HG02798 (cell line): Measurements from ENCODE around the gene B9D1.
A peak's percentile ranks its signal among the peaks of the same experiment; 100 is the strongest.

Experiments
- ATAC-seq: cut with Tn5 transposase; IDR thresholded peaks from one replicate; pipeline ENCODE4 v1.9.1; 2021; ENCODE audit warnings: mild to moderate bottlenecking; ENCODE audit not compliant: unreplicated experiment, poor library complexity

The B9D1 gene

GRCh38 chr17:19388791-19389785, 26.6 kb upstream of the B9D1 start:
- ATAC-seq: no peak

GRCh38 chr17:19387921-19388521, 25.5 kb upstream of the B9D1 start:
- ATAC-seq: no peak

DNA sequence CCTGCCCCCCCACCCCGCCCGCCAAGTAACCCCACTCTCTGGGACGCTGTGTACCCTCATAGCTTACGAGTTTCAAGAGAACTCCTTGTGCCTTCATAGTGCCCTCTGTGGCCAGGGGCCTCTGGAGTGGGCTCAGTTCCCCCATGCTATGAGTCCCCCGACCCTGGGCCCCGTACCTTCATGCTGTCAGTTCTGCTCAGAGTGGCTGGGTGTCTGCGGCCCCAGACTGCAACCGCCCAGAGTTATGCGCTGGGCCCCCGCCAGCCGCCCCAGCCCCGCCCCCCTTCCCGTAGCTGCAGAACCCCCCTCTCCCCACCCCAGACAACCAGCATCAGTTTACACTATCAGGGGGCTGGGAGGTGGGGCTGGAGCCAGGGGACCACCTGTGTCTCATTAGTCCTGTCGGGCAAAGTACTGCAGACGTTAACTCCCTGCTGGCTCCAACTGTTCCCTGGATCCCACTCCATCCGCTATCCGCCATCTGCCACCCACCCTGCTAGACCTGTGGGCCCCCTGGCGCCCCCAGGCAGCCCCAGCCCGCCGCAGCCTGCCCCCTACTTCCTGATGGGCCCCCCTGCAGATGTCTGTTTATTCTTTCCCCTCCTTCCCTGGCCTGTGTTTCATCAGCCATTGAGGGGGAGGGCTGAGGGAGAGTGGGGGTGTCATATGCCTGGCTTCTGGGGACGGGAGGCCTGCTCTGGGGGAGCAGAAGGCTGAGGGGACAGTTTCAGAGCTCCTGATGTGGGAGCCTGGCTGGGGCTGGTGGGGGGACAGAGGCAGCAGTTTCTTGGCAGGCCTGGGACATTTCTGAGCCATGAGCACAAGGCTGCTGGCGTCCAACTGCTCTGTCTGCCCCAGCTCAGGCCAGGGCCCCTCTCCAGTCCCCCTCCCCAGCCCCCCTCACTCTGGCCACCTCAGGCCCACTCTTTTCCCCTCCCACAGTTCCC, 24.7 kb upstream of the B9D1 start, which contains the start of gene MFAP4:
Gene MFAP4, minus strand, starts transcription at position 217 of the 947 bp plus-strand sequence. Its CDS starts 35 bp downstream, at position 182.
- no peak for ATAC-seq

- no peak for ATAC-seq
Observed at GRCh38 chr17:19386051-19386929, 23.8 kb upstream of the B9D1 start.

- ATAC-seq: no peak
Observed at GRCh38 chr17:19385521-19385983, 23.0 kb upstream of the B9D1 start.

DNA sequence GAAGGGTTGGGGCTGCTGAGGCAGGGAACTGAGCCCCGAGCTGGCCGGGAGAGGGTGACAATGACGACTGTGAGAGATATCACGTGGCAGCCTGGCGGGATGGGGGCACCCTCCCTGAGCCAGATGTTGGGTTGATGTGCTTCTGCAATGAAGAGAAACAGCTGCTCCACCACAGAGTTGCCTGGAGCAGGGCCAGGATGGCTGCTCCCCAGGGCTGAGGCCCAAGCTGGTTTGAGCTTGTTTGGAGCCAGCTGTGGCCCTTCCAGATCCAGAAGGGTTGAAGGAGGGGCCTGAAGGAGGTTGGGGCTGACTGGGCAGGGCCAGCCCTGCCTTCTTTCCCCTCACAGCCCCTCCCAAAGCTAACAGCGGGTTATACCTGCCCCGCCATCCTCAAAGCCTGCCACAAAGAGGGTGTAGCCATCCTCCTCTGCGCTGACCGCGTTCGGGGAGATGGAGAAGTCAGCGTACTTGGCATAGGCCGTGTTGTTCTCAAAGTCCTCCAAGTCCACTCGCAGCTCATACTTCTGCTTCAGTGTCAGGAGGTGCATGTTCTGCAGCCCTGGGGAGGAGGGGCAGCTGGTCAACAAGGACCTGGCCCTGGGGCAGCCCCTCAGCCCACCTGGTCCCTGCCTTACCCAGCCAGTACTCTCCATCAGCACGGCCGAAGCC, 22.3 kb upstream of the B9D1 start:
- no peak for ATAC-seq

DNA sequence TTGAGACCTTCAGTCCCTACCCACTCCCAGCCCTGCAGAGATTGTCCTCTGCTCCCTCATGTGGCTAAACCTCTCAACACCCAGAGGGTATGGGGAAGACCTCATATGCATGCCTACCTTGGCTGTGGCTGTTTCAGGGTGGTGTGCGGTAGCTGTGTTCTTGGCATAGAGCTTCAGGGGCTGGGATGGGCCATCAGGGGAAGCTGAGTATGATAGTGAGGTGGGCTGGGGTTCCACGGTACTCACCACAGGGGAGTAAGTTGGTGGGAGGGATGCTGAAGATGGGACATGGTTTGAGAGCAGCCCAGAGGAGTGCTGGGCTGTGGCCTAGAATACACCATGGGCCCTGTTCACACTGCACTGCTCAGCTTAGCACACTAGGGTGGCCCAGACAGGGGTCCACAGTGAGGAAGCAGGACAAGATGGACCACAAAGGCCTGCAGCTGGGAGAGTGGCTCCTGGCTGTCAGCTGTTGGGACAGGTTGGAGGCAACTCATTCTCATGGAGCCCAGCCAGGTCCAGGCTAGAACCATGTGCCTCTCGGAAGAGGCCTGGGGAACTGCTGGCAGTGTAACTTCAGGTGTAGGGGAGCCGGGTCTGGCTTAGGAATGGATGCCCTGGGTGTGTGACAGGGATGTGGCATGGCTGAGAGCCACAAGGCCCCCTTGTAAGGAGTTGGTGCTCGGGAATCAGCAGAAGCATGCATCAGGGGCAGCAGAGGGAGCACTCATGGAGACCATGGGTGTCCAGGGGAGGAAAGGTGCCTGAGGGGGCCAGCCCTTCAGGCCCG, 21.4 kb upstream of the B9D1 start:
- ATAC-seq: no peak

DNA sequence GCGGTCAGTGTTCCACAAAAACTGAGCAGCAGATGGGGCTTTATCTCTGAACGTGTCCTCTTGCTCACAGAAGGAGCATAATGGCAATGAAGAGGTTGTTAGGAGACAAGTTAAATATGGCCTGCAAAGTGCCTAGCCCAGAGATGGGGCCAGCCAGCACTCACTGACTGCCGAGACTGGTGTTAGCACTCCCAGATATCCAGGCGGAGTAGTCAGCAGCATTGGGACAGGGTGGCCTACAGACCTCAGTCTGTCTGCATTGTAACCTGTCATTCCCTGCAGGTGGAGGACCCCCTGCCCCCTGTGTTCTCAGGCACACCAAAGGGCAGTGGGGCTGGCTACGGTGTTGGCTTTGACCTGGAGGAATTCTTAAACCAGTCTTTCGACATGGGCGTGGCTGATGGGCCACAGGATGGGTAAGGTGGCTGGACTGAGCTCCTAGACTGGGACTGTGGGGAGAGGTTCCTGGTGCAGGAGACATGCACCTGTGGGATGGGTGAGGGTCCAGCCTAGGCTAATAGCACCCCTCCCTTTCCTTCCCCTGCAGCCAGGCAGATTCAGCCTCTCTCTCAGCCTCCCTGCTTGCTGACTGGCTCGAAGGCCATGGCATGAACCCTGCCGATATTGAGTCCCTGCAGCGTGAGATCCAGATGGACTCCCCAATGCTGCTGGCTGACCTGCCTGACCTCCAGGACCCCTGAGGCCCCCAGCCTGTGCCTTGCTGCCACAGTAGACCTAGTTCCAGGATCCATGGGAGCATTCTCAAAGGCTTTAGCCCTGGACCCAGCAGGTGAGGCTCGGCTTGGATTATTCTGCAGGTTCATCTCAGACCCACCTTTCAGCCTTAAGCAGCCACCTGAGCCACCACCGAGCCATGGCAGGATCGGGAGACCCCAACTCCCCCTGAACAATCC, 20.3 kb upstream of the B9D1 start:
- ATAC-seq: no peak

DNA sequence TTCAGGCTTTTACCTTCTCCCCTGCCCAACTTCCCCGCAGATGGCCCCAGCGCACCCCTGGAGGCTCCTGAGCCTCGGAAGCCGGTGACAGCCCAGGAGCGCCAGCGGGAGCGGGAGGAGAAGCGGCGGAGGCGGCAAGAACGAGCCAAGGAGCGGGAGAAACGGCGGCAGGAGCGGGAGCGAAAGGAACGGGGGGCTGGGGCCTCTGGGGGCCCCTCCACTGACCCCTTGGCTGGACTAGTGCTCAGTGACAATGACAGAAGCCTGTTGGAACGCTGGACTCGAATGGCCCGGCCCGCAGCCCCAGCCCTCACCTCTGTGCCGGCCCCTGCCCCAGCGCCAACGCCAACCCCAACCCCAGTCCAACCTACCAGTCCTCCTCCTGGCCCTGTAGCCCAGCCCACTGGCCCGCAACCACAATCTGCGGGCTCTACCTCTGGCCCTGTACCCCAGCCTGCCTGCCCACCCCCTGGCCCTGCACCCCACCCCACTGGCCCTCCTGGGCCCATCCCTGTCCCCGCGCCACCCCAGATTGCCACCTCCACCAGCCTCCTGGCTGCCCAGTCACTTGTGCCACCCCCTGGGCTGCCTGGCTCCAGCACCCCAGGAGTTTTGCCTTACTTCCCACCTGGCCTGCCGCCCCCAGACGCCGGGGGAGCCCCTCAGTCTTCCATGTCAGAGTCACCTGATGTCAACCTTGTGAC, 19.4 kb upstream of the B9D1 start:
- no peak for ATAC-seq

DNA sequence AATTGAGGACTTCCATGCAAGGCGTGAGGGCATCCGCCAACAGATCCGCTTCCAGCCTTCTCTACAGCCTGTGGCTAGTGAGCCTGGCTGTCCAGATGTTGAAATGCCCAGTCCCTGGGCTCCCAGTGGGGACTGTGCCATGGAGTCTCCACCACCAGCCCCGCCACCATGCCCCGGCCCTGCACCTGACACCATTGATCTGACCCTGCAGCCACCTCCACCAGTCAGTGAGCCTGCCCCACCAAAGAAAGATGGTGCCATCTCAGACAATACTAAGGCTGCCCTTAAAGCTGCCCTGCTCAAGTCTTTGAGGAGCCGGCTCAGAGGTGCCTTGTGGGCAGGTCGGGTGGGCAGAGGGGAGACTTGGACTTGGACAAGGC, 18.8 kb upstream of the B9D1 start:
- no peak for ATAC-seq

- ATAC-seq: no peak
Observed at GRCh38 chr17:19380481-19381301, 18.2 kb upstream of the B9D1 start.

- no peak for ATAC-seq
Observed at GRCh38 chr17:19379361-19380065, 17.0 kb upstream of the B9D1 start.

GRCh38 chr17:19378416-19379360, 16.2 kb upstream of the B9D1 start, which contains the start of gene MAPK7:
MAPK7 (plus strand) TSS chr17:19378498; CDS start chr17:19378901, 403 bp downstream.
- peak; percentile 5 for ATAC-seq
